Stimulated activated CD8-positive, alpha-beta memory T cell treated with anti-CD3 and anti-CD28 coated beads, Interleukin-4, amount 100 ng/mL, for 24 hours (primary cell): ENCODE data around the gene MYL9.
A peak's percentile ranks its signal among the peaks of the same experiment; 100 is the strongest.
"Not testable (repeated sequence)": the region's sequence is repeated elsewhere in the genome, so short reads cannot be mapped to it uniquely, and the experiment has no call there.

ENCODE experiments used
- DNase-seq: peaks from one replicate; pipeline ENCODE4 v3.0.0-alpha.2; 2020; ENCODE audit warnings: low read depth

MYL9 gene

GRCh38 chr20:36541227-36541767, at the start of gene MYL9:
MYL9 (plus strand) TSS chr20:36541519; CDS start chr20:36544885, 3,366 bp downstream.
- DNase-seq: no peak

GRCh38 chr20:36491901-36492617, 49.3 kb upstream of the MYL9 start:
- peak; percentile 26 for DNase-seq

- no peak for DNase-seq
Observed at GRCh38 chr20:36493051-36493800, 48.1 kb upstream of the MYL9 start.

GRCh38 chr20:36493801-36494114, 47.6 kb upstream of the MYL9 start:
- DNase-seq: no peak

- no peak for DNase-seq
Observed at GRCh38 chr20:36496707-36497669, 44.3 kb upstream of the MYL9 start.

GRCh38 chr20:36497856-36498255, 43.5 kb upstream of the MYL9 start:
- no peak for DNase-seq

- DNase-seq: no peak
Observed at GRCh38 chr20:36498386-36499179, 42.7 kb upstream of the MYL9 start.

GRCh38 chr20:36499211-36499610, 42.1 kb upstream of the MYL9 start:
- no peak for DNase-seq

- no peak for DNase-seq
Observed at GRCh38 chr20:36499723-36500501, 41.4 kb upstream of the MYL9 start.

- no peak for DNase-seq
Observed at GRCh38 chr20:36501367-36502006, 39.8 kb upstream of the MYL9 start.

GRCh38 chr20:36504295-36504694, 37.0 kb upstream of the MYL9 start:
- no peak for DNase-seq

GRCh38 chr20:36506253-36506652, 35.1 kb upstream of the MYL9 start:
- no peak for DNase-seq

- no peak for DNase-seq
Observed at GRCh38 chr20:36507746-36508145, 33.6 kb upstream of the MYL9 start.

GRCh38 chr20:36519012-36519719, 22.2 kb upstream of the MYL9 start:
- no peak for DNase-seq

GRCh38 chr20:36519944-36520343, 21.4 kb upstream of the MYL9 start:
- no peak for DNase-seq

- no peak for DNase-seq
Observed at GRCh38 chr20:36521526-36521925, 19.8 kb upstream of the MYL9 start.

- not testable (repeated sequence) for DNase-seq
Observed at GRCh38 chr20:36522412-36522811, 18.9 kb upstream of the MYL9 start.

- no peak for DNase-seq
Observed at GRCh38 chr20:36523341-36523740, 18.0 kb upstream of the MYL9 start.

- no peak for DNase-seq
Observed at GRCh38 chr20:36525620-36526365, 15.5 kb upstream of the MYL9 start.
